Stimulated activated CD4-positive, alpha-beta T cell treated with anti-CD3 and anti-CD28 coated beads, Interleukin-15, amount 100 ng/mL, for 1 hour (primary cell): ENCODE measurements around the gene PRKN.

Experiments used
- DNase-seq, 2 donors: peaks; one replicate each; pipeline ENCODE4 v3.0.0-alpha.2; 2020; ENCODE audit warnings: low read depth in 1 of 2, low spot score in 1 of 2

Gene PRKN

GRCh38 chr6:161440299-161440698, 1287.3 kb downstream of the PRKN start:
- no peak for DNase-seq

- DNase-seq = no peak
These were observed 1288.5 kb downstream of the PRKN start for GRCh38 chr6:161439093-161439492.

GRCh38 chr6:161438430-161439030, 1289.0 kb downstream of the PRKN start:
- DNase-seq = no peak

- DNase-seq = no peak
These were observed 1289.7 kb downstream of the PRKN start for GRCh38 chr6:161437851-161438250.

GRCh38 chr6:161436106-161436876, 1291.3 kb downstream of the PRKN start:
- DNase-seq = no peak

- DNase-seq = no peak
These were observed 1291.9 kb downstream of the PRKN start for GRCh38 chr6:161435748-161436070.

GRCh38 chr6:161434921-161435747, 1292.4 kb downstream of the PRKN start:
- DNase-seq = no peak

GRCh38 chr6:161434350-161434749, 1293.2 kb downstream of the PRKN start:
- DNase-seq = no peak

GRCh38 chr6:161432546-161432945, 1295.0 kb downstream of the PRKN start:
- DNase-seq = no peak

GRCh38 chr6:161429921-161430490, 1297.6 kb downstream of the PRKN start:
- no peak for DNase-seq

- DNase-seq = no peak
These were observed 1303.1 kb downstream of the PRKN start for GRCh38 chr6:161424421-161424820.

GRCh38 chr6:161422710-161423680, 1304.6 kb downstream of the PRKN start:
- no peak for DNase-seq

- no peak for DNase-seq
These were observed 1309.1 kb downstream of the PRKN start for GRCh38 chr6:161418463-161418945.

- DNase-seq = no peak
These were observed 1309.7 kb downstream of the PRKN start for GRCh38 chr6:161417717-161418462.

GRCh38 chr6:161415302-161415855, 1312.2 kb downstream of the PRKN start:
- DNase-seq = no peak

GRCh38 chr6:161414707-161415106, 1312.9 kb downstream of the PRKN start:
- DNase-seq = no peak

- no peak for DNase-seq
These were observed 1313.4 kb downstream of the PRKN start for GRCh38 chr6:161414180-161414579.

- DNase-seq = no peak
These were observed 1314.2 kb downstream of the PRKN start for GRCh38 chr6:161413355-161413771.

- no peak for DNase-seq
These were observed 1314.8 kb downstream of the PRKN start for GRCh38 chr6:161412795-161413194.
